ENCODE results near the gene EXOC4. TPM values are rescaled to one million over a fixed set of nuclear protein-coding genes. Genes with fewer than 3 reads are reported as not detected.

Gene EXOC4
- total RNA-seq, 1 experiment from 2014 or later, result 75.8 TPM

DNA sequence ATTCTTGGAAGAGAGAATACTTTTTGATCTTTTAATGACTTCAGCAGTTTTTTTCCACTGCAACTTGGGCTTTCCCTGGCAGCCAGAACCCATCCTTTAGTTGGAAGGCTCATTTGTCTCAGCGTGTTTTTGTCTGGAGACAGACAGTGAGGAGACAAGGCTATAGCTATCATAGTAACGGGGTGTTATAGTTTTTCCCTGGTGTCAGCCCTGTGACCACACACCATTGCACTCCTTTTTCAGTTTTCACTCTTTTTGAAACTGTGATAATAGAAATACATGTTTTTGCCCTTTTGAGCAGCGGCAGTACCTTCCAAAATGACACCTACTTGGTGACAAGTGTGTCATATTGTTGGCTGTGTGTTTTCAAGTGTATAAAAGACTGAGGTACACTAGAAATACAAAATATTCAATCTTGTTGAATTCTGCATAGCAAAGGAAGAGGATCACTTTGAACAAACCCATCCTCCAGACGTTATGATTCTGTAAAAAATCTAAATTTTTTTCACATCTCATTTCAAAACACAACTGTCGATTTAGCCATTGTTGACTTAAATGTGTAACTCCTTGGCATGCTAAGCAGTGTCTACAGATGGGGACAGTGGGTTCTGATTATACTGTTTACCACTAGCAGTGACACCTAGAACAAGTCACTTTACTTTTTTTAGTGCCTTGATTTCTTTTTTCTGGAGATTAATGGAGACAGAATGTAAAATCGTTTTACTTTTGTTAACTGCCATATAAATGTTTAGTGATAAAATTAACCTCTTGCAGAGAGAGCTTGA lies 130.1 kb downstream of the EXOC4 start:
- Histone ChIP-seq H3K14ac (ENCODE audit: insufficient read depth, low read length) (no peak overlapping the region), H3K18ac (ENCODE audit: insufficient read length, low read depth, low read length) (no peak overlapping the region), H3K27me3 (ENCODE audit: insufficient read depth, low read length) (no peaks in the 10 kb centered on the region), H4K20me1 (ENCODE audit: control insufficient read depth, insufficient read depth, insufficient read length) (no peaks in the 10 kb centered on the region), H3K56ac (ENCODE audit: insufficient read length, low read depth, low read length) (no peak overlapping the region), H3K23me2 (ENCODE audit: insufficient read length, low read depth, low read length, poor library complexity, severe bottlenecking) (no peaks in the 10 kb centered on the region), H2AK5ac (ENCODE audit: insufficient read length, low read length) (no peak overlapping the region), H4K91ac (ENCODE audit: insufficient read length, low read depth, low read length) (no peak overlapping the region), H2BK12ac (ENCODE audit: insufficient read length, low read depth, low read length) (no peak overlapping the region), H2BK5ac (ENCODE audit: insufficient read length, low read length) (no peak overlapping the region), H4K8ac (replicated peaks; ENCODE audit: insufficient read length, low read depth, low read length) (no peak overlapping the region), H3K4me1 (ENCODE audit: insufficient read depth, low read length) (peaks cover 4% of the 10 kb centered on the region; the same call in 1 of the 2 replicates), H2AFZ (ENCODE audit: low read length) (no peak overlapping the region), H3K4ac (ENCODE audit: low read depth, low read length) (no peak overlapping the region), H4K5ac (ENCODE audit: insufficient read length, low read depth, low read length) (no peak overlapping the region), H2BK20ac (ENCODE audit: low read depth, low read length, poor library complexity, severe bottlenecking) (no peak overlapping the region), H3K27ac (ENCODE audit: insufficient read length, low read depth, low read length) (no peak overlapping the region), H3K4me2 (ENCODE audit: insufficient read depth, insufficient read length, low read length) (no peak overlapping the region), H2BK120ac (ENCODE audit: low read depth, low read length, poor library complexity, severe bottlenecking) (no peak overlapping the region), H3K79me2 (ENCODE audit: insufficient read depth, low read length) (no peaks in the 10 kb centered on the region), H3K79me1 (ENCODE audit: insufficient read depth, low read depth, low read length, poor library complexity, severe bottlenecking) (no peaks in the 10 kb centered on the region), H3K23ac (ENCODE audit: insufficient read length, low read depth, low read length) (no peak overlapping the region), H3K9me3 (ENCODE audit: control insufficient read depth, low read depth, low read length) (no peaks in the 10 kb centered on the region), H3K9ac (ENCODE audit: extremely low read depth, insufficient read length, low read length) (no peak overlapping the region), H3T11ph (ENCODE audit: low read length) (no peak overlapping the region), H2BK15ac (ENCODE audit: low read depth, low read length) (no peak overlapping the region)
- no CpG with 5 or more reads among the region's 6 CpGs for WGBS (ENCODE audit: extremely low coverage, insufficient read length, low lambda C conversion rate)
- H3K36me3 Mint-ChIP-seq (ENCODE audit: insufficient read depth in 1 of 3, low read depth in 3 of 3), result peaks cover 0 to 4% (median 3%) of the 10 kb centered on the region in 3 experiments; a peak in 5 of 7 replicates
- H3K27me3 Mint-ChIP-seq (ENCODE audit: low read depth), result no peaks in the 10 kb centered on the region
- 0 out of 7 replicates have a peak overlapping the region, but pooled peaks of 1 of the 3 experiments have one; percentile 20 for H3K27ac Mint-ChIP-seq
- peaks cover 0 to 2% of the 10 kb centered on the region in 2 experiments; a peak in 1 of 5 replicates for H3K9me3 Mint-ChIP-seq
- H3K4me1 Mint-ChIP-seq, result peaks cover 26 to 29% of the 10 kb centered on the region in 2 experiments
- H3K4me3 Mint-ChIP-seq, result no peak overlapping the region
- TF ChIP-seq, protein P1, sequence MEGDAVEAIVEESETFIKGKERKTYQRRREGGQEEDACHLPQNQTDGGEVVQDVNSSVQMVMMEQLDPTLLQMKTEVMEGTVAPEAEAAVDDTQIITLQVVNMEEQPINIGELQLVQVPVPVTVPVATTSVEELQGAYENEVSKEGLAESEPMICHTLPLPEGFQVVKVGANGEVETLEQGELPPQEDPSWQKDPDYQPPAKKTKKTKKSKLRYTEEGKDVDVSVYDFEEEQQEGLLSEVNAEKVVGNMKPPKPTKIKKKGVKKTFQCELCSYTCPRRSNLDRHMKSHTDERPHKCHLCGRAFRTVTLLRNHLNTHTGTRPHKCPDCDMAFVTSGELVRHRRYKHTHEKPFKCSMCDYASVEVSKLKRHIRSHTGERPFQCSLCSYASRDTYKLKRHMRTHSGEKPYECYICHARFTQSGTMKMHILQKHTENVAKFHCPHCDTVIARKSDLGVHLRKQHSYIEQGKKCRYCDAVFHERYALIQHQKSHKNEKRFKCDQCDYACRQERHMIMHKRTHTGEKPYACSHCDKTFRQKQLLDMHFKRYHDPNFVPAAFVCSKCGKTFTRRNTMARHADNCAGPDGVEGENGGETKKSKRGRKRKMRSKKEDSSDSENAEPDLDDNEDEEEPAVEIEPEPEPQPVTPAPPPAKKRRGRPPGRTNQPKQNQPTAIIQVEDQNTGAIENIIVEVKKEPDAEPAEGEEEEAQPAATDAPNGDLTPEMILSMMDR (conservative IDR thresholded peaks at IDR 0.05), result no peak
- DNase-seq, result no peak
